ENCODE results near the gene ATPAF2. TPM values are rescaled to one million over a fixed set of nuclear protein-coding genes. Genes with fewer than 3 reads are reported as not detected.

Gene ATPAF2
- total RNA-seq, 1 experiment from 2014 or later: 44.5 TPM

GRCh38 chr17:17970699-17971430, 68.1 kb downstream of the ATPAF2 start:
- peak overlapping the region; percentile 99 for H3K4me2 ChIP-seq
- TF ChIP-seq CTCF (conservative IDR thresholded peaks at IDR 0.05): no peak
- TF ChIP-seq EZH2 (IDR thresholded peaks at IDR 0.05; ENCODE audit: low read depth): no peak
- peak overlapping the region; percentile 40 for H3K27ac ChIP-seq
- ChIA-PET POLR2A (ENCODE audit: unreplicated experiment) (interaction anchor here (0.6 kb wide), 3 partner anchors 13 to 45 kb away, joined by 3 to 8 read pairs (median 4); no protein-coding TSS in a partner anchor), CTCF (interaction anchor here (0.6 kb wide), 1 partner anchor 60 kb away, joined by 13 read pairs; no protein-coding TSS in a partner anchor)
- no peaks in the 10 kb centered on the region for H3K27me3 ChIP-seq (ENCODE audit: insufficient read depth, low read depth)
- intact Hi-C loops (cut with micrococcal nuclease; ENCODE audit: unreplicated experiment): loop anchor here (1.0 to 5.0 kb wide), 2 partner anchors 52 to 284 kb away; no protein-coding TSS in a partner anchor
- H3K9me3 ChIP-seq (ENCODE audit: insufficient read depth, low read depth): no peaks in the 10 kb centered on the region
- BruUV-seq (replicated peaks): TSS peak; percentile 53
- H3K36me3 ChIP-seq (ENCODE audit: low read depth): no peaks in the 10 kb centered on the region
- H3K4me3 ChIP-seq: peak overlapping the region; percentile 82
- H3K9me2 ChIP-seq (ENCODE audit: insufficient read depth): no peaks in the 10 kb centered on the region
- H2AFZ ChIP-seq: no peak overlapping the region
- peaks cover 4% of the 10 kb centered on the region; the same call in 1 of the 2 replicates for H3F3A ChIP-seq (ENCODE audit: insufficient read depth, low read depth)
- H4K20me1 ChIP-seq (ENCODE audit: insufficient read depth): no peaks in the 10 kb centered on the region
- peak in 1 of 2 experiments; percentile 89 for DNase-seq
- H3K79me2 ChIP-seq (ENCODE audit: low read depth): peaks cover 56% of the 10 kb centered on the region
- peaks cover 28% of the 10 kb centered on the region for H3K4me1 ChIP-seq (replicated peaks; ENCODE audit: insufficient read depth)

Other genes starting within 250 kb of the ATPAF2 start
- gene SREBF1, start 202.2 kb downstream of the ATPAF2 start, total RNA-seq (2021): 243 and 360 TPM in 2 replicates
- gene TOM1L2, start 66.8 kb downstream of the ATPAF2 start, total RNA-seq (2021): 68.5 and 71.8 TPM in 2 replicates
- gene DRC3, start 66.3 kb downstream of the ATPAF2 start, total RNA-seq (2021): 7.2 and 15.2 TPM in 2 replicates
- gene GID4, start 240 bp upstream of the ATPAF2 start, total RNA-seq (2021): 16.9 and 19.0 TPM in 2 replicates
- gene DRG2, start 48.8 kb upstream of the ATPAF2 start, total RNA-seq (2021): 62.4 and 66.9 TPM in 2 replicates
- 3.5 and 4.9 TPM in 2 replicates for gene MYO15A, start 69.6 kb upstream of the ATPAF2 start, total RNA-seq (2021)
- 101 and 117 TPM in 2 replicates for gene ALKBH5, start 144.7 kb upstream of the ATPAF2 start, total RNA-seq (2021)
- gene LLGL1, start 186.5 kb upstream of the ATPAF2 start, total RNA-seq (2021): 44.9 and 57.6 TPM in 2 replicates
- gene FLII, start 219.6 kb upstream of the ATPAF2 start, total RNA-seq (2021): 430 and 434 TPM in 2 replicates
- gene MIEF2, start 221.5 kb upstream of the ATPAF2 start, total RNA-seq (2021): 29.6 and 33.0 TPM in 2 replicates

Data from PC-9 (cell line).